ENCODE data around the gene SNRNP40. TPM values are rescaled to one million over a fixed set of nuclear protein-coding genes. Genes with fewer than 3 reads are reported as not detected.

SNRNP40 gene
- polyA plus RNA-seq, 1 experiment = 42.1 TPM

Other genes with a start within 250 kb of the SNRNP40 start
- gene PUM1, start 231.1 kb downstream of the SNRNP40 start, polyA plus RNA-seq (2011; rRNA removed) = 59.4 and 66.9 TPM in 2 replicates
- 0.07 and 0.17 TPM in 2 replicates for gene NKAIN1, start 56.9 kb downstream of the SNRNP40 start, polyA plus RNA-seq (2011; rRNA removed)
- 39.2 and 51.0 TPM in 2 replicates for gene ZCCHC17, start 244 bp upstream of the SNRNP40 start, polyA plus RNA-seq (2011; rRNA removed)
- gene FABP3, start 76.3 kb upstream of the SNRNP40 start, polyA plus RNA-seq (2011; rRNA removed) = 9.0 and 11.7 TPM in 2 replicates
- gene SERINC2, start 116.4 kb upstream of the SNRNP40 start, polyA plus RNA-seq (2011; rRNA removed) = 73.7 and 109 TPM in 2 replicates